H1 (cell line): ENCODE data around the gene TRIM28. TPM values are rescaled to one million over a fixed set of nuclear protein-coding genes. Genes with fewer than 3 reads are reported as not detected.
A peak's percentile ranks its signal among the peaks of the same experiment; 100 is the strongest.

Experiments used
- CTCF ChIA-PET: fragments of 300-600 bp; sonication (Branson Sonifier 250); formaldehyde crosslinking; loops from one replicate; lab custom pipeline; 2021; ENCODE audit not compliant: partially characterized antibody; lab: Charles Lee
- POLR2A ChIA-PET: fragments of 300-600 bp; sonication (Branson Sonifier 250); formaldehyde crosslinking; loops from one replicate; lab custom pipeline; 2021; ENCODE audit warnings: inconsistent platforms; ENCODE audit not compliant: partially characterized antibody; lab: Charles Lee
- DNase-seq, 2 experiments: peaks; one replicate each; pipeline versions ENCODE4 v3.0.0 to v3.0.0-alpha.2; 2010 to 2022; ENCODE audit warnings: low spot score in 2 of 2, low read depth in 1 of 2, mixed read lengths in 1 of 2
- FAIRE-seq: peaks from 2 replicates; lab custom pipeline; 2011; peaks lifted over from hg19 to GRCh38; lab: Jason Lieb, UNC
- H2AFZ ChIP-seq: 2 replicates; pipeline ENCODE4 v1.8.1; 2012; ENCODE audit warnings: low read length, inconsistent platforms
- H2AK5ac ChIP-seq: 2 replicates; pipeline ENCODE4 v1.6.1; 2013; ENCODE audit warnings: low read depth, low read length
- H2BK120ac ChIP-seq: replicated peaks from 2 replicates; pipeline ENCODE3; 2013; ENCODE audit warnings: low read depth, low read length, inconsistent platforms
- H2BK12ac ChIP-seq: 2 replicates; pipeline ENCODE4 v1.6.1; 2013; ENCODE audit warnings: low read depth, low read length
- H2BK15ac ChIP-seq: 2 replicates; pipeline ENCODE4 v1.6.1; 2013; ENCODE audit warnings: low read length
- H2BK20ac ChIP-seq: 2 replicates; pipeline ENCODE4 v1.6.1; 2013; ENCODE audit warnings: low read length
- H2BK5ac ChIP-seq: 2 replicates; pipeline ENCODE4 v1.6.1; 2013; ENCODE audit warnings: low read depth, low read length
- H3K14ac ChIP-seq: 2 replicates; pipeline ENCODE4 v1.6.1; 2013; ENCODE audit warnings: inconsistent platforms; ENCODE audit not compliant: insufficient read length
- H3K18ac ChIP-seq: 2 replicates; pipeline ENCODE4 v1.6.1; 2013; ENCODE audit warnings: low read length; ENCODE audit errors: extremely low read depth
- H3K23ac ChIP-seq: 2 replicates; pipeline ENCODE4 v1.6.1; 2013; ENCODE audit warnings: inconsistent platforms; ENCODE audit not compliant: insufficient read length
- H3K23me2 ChIP-seq: 2 replicates; pipeline ENCODE4 v1.6.1; 2013; ENCODE audit warnings: low read depth, low read length
- H3K27ac ChIP-seq: 2 replicates; pipeline ENCODE4 v1.6.1; 2011; ENCODE audit warnings: low read depth, low read length, inconsistent platforms
- H3K27me3 ChIP-seq, 4 experiments: replicated peaks in 1 of 4; 1 replicate in 1 of 4; 2 replicates in 3 of 4; pipeline versions ENCODE4 v1.6.1 to v1.8.1; 2011 to 2013; ENCODE audit warnings: low read length in 3 of 4, mild to moderate bottlenecking in 3 of 4, inconsistent platforms in 2 of 4, mixed read lengths in 2 of 4, moderate library complexity in 1 of 4; ENCODE audit not compliant: control insufficient read depth in 3 of 4, insufficient read depth in 3 of 4; ENCODE audit errors: extremely low read depth in 1 of 4
- H3K36me3 ChIP-seq, 4 experiments: 2 replicates each; pipeline versions ENCODE4 v1.6.1 to v1.8.1; 2011 to 2013; ENCODE audit warnings: mild to moderate bottlenecking in 4 of 4, low read length in 3 of 4, moderate library complexity in 2 of 4, control low read depth in 1 of 4, inconsistent platforms in 1 of 4; ENCODE audit not compliant: insufficient read depth in 4 of 4, control insufficient read depth in 2 of 4
- H3K4ac ChIP-seq: replicated peaks from 2 replicates; pipeline ENCODE3; 2013; ENCODE audit warnings: low read length, low read depth, mixed read lengths, inconsistent platforms; ENCODE audit not compliant: insufficient read length
- H3K4me1 ChIP-seq, 4 experiments: replicated peaks in 1 of 4; 1 replicate in 1 of 4; 2 replicates in 3 of 4; pipeline versions ENCODE4 v1.6.1 to v1.8.1; 2011 to 2013; ENCODE audit warnings: low read length in 3 of 4, inconsistent platforms in 2 of 4, mixed read lengths in 1 of 4; ENCODE audit not compliant: insufficient read depth in 4 of 4, control insufficient read depth in 3 of 4
- H3K4me2 ChIP-seq, 2 experiments: 2 replicates each; pipeline versions ENCODE4 v1.6.1 to v1.8.1; 2011 to 2013; ENCODE audit warnings: low read depth in 2 of 2, low read length in 2 of 2, control low read depth in 1 of 2, inconsistent platforms in 1 of 2, mild to moderate bottlenecking in 1 of 2; ENCODE audit not compliant: insufficient read depth in 1 of 2
- H3K4me3 ChIP-seq, 4 experiments: fragments of 200-600, 300-600 bp in 1 of 4; sonication (generic), shearing (Covaris generic), sonication (Bioruptor Twin) in 1 of 4; 2 replicates each; pipeline versions ENCODE4 v1.5.1 to v1.8.1; 2011 to 2016; ENCODE audit warnings: low read length in 4 of 4, low read depth in 3 of 4, control low read depth in 2 of 4, inconsistent platforms in 2 of 4, mild to moderate bottlenecking in 2 of 4, mixed read lengths in 1 of 4, moderate library complexity in 1 of 4; ENCODE audit not compliant: insufficient read depth in 2 of 4; ENCODE audit errors: extremely low read depth in 1 of 4
- H3K56ac ChIP-seq: replicated peaks from 2 replicates; pipeline ENCODE3; 2013; ENCODE audit warnings: low read depth, mild to moderate bottlenecking, mixed read lengths, low read length, inconsistent platforms; ENCODE audit not compliant: insufficient read length
- H3K79me1 ChIP-seq: 2 replicates; pipeline ENCODE4 v1.6.1; 2013; ENCODE audit warnings: low read depth, low read length, control low read depth
- H3K79me2 ChIP-seq, 2 experiments: 2 replicates each; pipeline versions ENCODE4 v1.6.1 to v1.8.1; 2012 to 2013; ENCODE audit warnings: low read length in 2 of 2, mild to moderate bottlenecking in 2 of 2, inconsistent platforms in 1 of 2; ENCODE audit not compliant: insufficient read depth in 2 of 2, control insufficient read depth in 1 of 2
- H3K9ac ChIP-seq, 4 experiments: replicated peaks in 1 of 4; 1 replicate in 1 of 4; 2 replicates in 3 of 4; pipeline versions ENCODE4 v1.6.1 to v1.8.1; 2011 to 2013; ENCODE audit warnings: low read depth in 3 of 4, low read length in 3 of 4, control low read depth in 2 of 4, mild to moderate bottlenecking in 2 of 4, moderate library complexity in 2 of 4, inconsistent platforms in 1 of 4; ENCODE audit errors: extremely low read depth in 1 of 4
- H3K9me3 ChIP-seq, 2 experiments: 2 replicates each; pipeline versions ENCODE4 v1.6.1 to v1.8.1; 2012 to 2013; ENCODE audit warnings: mild to moderate bottlenecking in 2 of 2, moderate library complexity in 2 of 2, control low read depth in 1 of 2, inconsistent platforms in 1 of 2, low read depth in 1 of 2, low read length in 1 of 2, mixed read lengths in 1 of 2; ENCODE audit not compliant: insufficient read depth in 2 of 2
- H4K20me1 ChIP-seq, 2 experiments: replicated peaks in 1 of 2; 2 replicates each; pipeline versions ENCODE3 to v1.8.1; 2011 to 2013; ENCODE audit warnings: inconsistent platforms in 2 of 2, low read length in 2 of 2, mild to moderate bottlenecking in 1 of 2; ENCODE audit not compliant: insufficient read depth in 2 of 2, control insufficient read depth in 1 of 2
- H4K5ac ChIP-seq: 2 replicates; pipeline ENCODE4 v1.6.1; 2013; ENCODE audit warnings: low read length, low read depth, mixed read lengths, inconsistent platforms; ENCODE audit not compliant: insufficient read length
- H4K8ac ChIP-seq: 2 replicates; pipeline ENCODE4 v1.8.0; 2013; ENCODE audit warnings: mild to moderate bottlenecking, moderate library complexity, low read length, inconsistent platforms; ENCODE audit not compliant: insufficient read depth; ENCODE audit errors: extremely low read depth
- H4K91ac ChIP-seq: replicated peaks from 2 replicates; pipeline ENCODE3; 2013; ENCODE audit warnings: low read length, mixed read lengths, inconsistent platforms; ENCODE audit not compliant: insufficient read length
- POLR2A ChIP-seq, 2 experiments: IDR thresholded peaks; 1 replicate in 1 of 2; 2 replicates in 1 of 2; pipeline ENCODE4 v1.6.1; 2011; ENCODE audit warnings: low read depth in 2 of 2, low read length in 2 of 2, mild to moderate bottlenecking in 2 of 2; ENCODE audit errors: control extremely low read depth in 1 of 2
- RBBP5 ChIP-seq: IDR thresholded peaks from 2 replicates; pipeline ENCODE4 v1.7.1; 2012; ENCODE audit warnings: low read depth, mild to moderate bottlenecking, inconsistent platforms, low read length, moderate library complexity, borderline replicate concordance
- WGBS, 2 experiments: shearing (Covaris generic) in 1 of 2; methylation state at CpG; one replicate each; pipeline versions ENCODE4 v1.1.6 to v1.1.7; 2013 to 2015; ENCODE audit warnings: low lambda C conversion rate in 2 of 2, mixed read lengths in 2 of 2, inconsistent platforms in 1 of 2, low coverage in 1 of 2, missing lambda C conversion rate in 1 of 2; ENCODE audit not compliant: insufficient replicate concordance in 2 of 2, insufficient coverage in 1 of 2, insufficient read length in 1 of 2; ENCODE audit errors: extremely low coverage in 1 of 2, missing lambda C conversion rate in 1 of 2; 5-methylcytosine and 5-hydroxymethylcytosine counted together
- polyA plus RNA-seq, 7 experiments: library from polyadenylated mRNA; depleted of rRNA in 3 of 7; stranded (reverse) in 5 of 7; unstranded in 2 of 7; fragments of >200 nt in 5 of 7; fragments of 200-250 nt in 2 of 7; gene quantifications; 1 replicate in 5 of 7; 2 replicates in 1 of 7; 4 replicates in 1 of 7; pipeline versions ENCODE4 v1.2.1 to v1.2.3, GENCODE V29; 2011 to 2013; ENCODE audit warnings: missing spikeins in 2 of 7, mixed read lengths in 2 of 7
- total RNA-seq: library from RNA; stranded (reverse); fragmentation: NEBNext Ultra II Directional; extraction: Animal tissue kit (Norgen Biotek cat#: 25700); gene quantifications from 2 replicates; pipeline ENCODE4 v1.2.1, GENCODE V29; 2021

TRIM28 gene
- total and polyA plus RNA-seq, 2 of the 8 experiments (the other 6 are each of a cell fraction or from before 2014, with no cell fraction given) = 1,433 to 1,442 TPM

DNA sequence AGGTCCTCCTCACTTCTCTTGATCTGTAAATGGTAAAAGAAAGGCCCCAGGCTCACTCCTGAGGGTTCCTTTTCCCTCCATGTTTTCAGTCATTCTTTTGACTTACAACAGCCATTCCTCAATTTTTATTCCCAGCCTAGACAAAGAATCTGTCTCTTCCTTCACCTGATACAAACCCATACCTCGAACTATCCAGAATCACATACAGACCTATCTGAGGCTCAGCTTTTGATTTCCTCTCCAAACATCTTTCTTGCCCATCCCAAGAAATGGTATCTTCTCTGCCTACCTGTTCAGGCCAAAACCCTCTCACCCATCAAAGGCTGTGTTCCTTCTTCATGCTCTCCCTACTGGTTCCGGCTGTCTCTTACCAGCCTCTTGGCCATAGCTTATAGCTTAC is 8.8 kb downstream of the TRIM28 start:
- H3K36me3 ChIP-seq = peaks cover 41 to 62% (median 53%) of the 10 kb centered on the region in 4 experiments
- POLR2A ChIA-PET = interaction anchor here (0.6 to 13.8 kb wide), 8 partner anchors 8 to 32 kb away, joined by 3 to 650 read pairs (median 18); partner anchors contain the start of genes MZF1, SLC27A5, TRIM28 and UBE2M
- CTCF ChIA-PET = interaction anchor here (1.4 to 4.6 kb wide), 3 partner anchors 28 to 39 kb away, joined by 4 to 33 read pairs (median 24); partner anchors contain the start of gene ZBTB45

More for the DNA sequence above, 8.8 kb downstream of the TRIM28 start:
- Histone ChIP-seq H2BK120ac (no peak overlapping the region), H3K27ac (no peak overlapping the region), H3K23me2 (peaks cover 14% of the 10 kb centered on the region), H4K5ac (no peak overlapping the region), H2BK12ac (no peak overlapping the region), H3K56ac (no peak overlapping the region), H3K27me3 (no peaks in the 10 kb centered on the region), H4K20me1 (peaks cover 15 to 35% of the 10 kb centered on the region in 2 experiments), H3K9me3 (no peaks in the 10 kb centered on the region), H4K8ac (no peak overlapping the region), H3K4me1 (peaks cover 0 to 21% (median 12%) of the 10 kb centered on the region in 4 experiments; a peak in 6 of 7 replicates), H3K79me1 (peaks cover 17% of the 10 kb centered on the region), H3K9ac (no peak overlapping the region), H3K4ac (no peak overlapping the region), H2AK5ac (no peak overlapping the region), H4K91ac (no peak overlapping the region), H3K14ac (no peak overlapping the region), H3K23ac (no peak overlapping the region), H2AFZ (no peak overlapping the region), H3K18ac (no peak overlapping the region), H2BK5ac (no peak overlapping the region), H2BK20ac (no peak overlapping the region), H3K79me2 (peaks cover 7 to 34% of the 10 kb centered on the region in 2 experiments), H3K4me2 (no peak overlapping the region), H3K4me3 (no peak overlapping the region), H2BK15ac (no peak overlapping the region)
- 96% methylated on average over 2 of the region's 2 CpGs; no CpG with 5 or more reads in 1 of the 2 experiments for WGBS, 2 experiments
- TF ChIP-seq POLR2A (IDR thresholded peaks at IDR 0.05; ENCODE audit: control extremely low read depth in 1 of 2, low read depth in 2 of 2, low read length in 2 of 2) (peak in 1 of 2 experiments; percentile 9; a peak in 2 of 3 replicates), RBBP5 (no peak)
- FAIRE-seq = no peak
- no peak for DNase-seq
